BE2C (cell line): Measurements from ENCODE around the gene CNTROB.

Experiments used
- DNase-seq: peaks from one replicate; pipeline ENCODE4 v3.0.0-alpha.2; 2020
- H3K27me3 ChIP-seq: fragments of 250-450 bp; sonication (Bioruptor Pico); 2 replicates; pipeline ENCODE4 v1.5.1; 2020; ENCODE audit warnings: mild to moderate bottlenecking
- H3K36me3 ChIP-seq: fragments of 250-450 bp; sonication (Bioruptor Pico); 2 replicates; pipeline ENCODE4 v1.5.1; 2020; ENCODE audit warnings: mild to moderate bottlenecking
- H3K4me1 ChIP-seq: fragments of 250-450 bp; sonication (Bioruptor Pico); 2 replicates; pipeline ENCODE4 v1.5.1; 2020
- H3K4me3 ChIP-seq: 2 replicates; pipeline ENCODE4 v1.5.1; 2011; ENCODE audit warnings: low read depth, low read length
- H3K9me3 ChIP-seq: fragments of 250-450 bp; sonication (Bioruptor Pico); 2 replicates; pipeline ENCODE4 v1.5.1; 2020
- TF ChIP-seq, protein P1 (sequence below): IDR thresholded peaks from 2 replicates; pipeline ENCODE4 v1.5.1; 2012; ENCODE audit warnings: mild to moderate bottlenecking, low read depth, low read length

The CNTROB gene

DNA sequence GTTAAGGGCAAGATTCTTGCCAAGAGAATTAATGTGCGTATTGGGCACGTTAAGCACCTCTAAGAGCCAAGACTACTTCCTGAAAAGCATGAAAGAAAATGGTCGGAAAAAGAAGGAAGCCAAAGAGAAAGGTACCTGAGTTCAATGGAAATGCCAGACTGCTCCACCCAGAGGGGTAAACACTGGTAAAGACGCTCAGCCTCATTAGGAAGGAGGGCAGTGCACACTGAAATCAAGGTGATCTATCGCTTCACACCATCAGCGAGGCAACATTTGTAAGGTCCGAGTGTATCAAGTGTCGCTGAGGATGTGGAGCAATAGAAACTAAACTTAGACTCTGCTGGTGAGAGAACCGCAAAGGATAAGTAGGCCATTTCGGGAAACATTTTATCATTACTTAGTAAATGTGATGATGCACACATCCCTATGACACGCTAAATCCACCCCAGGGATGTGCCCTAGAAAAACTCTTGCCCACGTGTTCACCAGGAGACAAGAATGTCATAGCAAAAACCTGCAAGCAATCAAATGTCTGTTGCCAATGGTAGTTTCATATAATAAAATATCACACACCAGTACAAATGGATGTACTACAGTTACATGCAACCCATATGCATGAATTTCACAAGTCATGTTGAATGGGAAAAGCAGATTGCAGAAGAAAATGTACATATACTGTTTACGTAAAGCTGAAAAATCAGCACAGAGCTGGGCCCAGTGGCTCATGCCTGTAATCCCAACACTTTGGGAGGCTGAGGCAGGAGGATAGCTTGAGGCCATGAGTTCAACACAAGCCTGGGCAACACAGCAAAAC is 23.6 kb downstream of the CNTROB start:
- no peaks in the 10 kb centered on the region for H3K4me1 ChIP-seq
- TF ChIP-seq, protein P1, sequence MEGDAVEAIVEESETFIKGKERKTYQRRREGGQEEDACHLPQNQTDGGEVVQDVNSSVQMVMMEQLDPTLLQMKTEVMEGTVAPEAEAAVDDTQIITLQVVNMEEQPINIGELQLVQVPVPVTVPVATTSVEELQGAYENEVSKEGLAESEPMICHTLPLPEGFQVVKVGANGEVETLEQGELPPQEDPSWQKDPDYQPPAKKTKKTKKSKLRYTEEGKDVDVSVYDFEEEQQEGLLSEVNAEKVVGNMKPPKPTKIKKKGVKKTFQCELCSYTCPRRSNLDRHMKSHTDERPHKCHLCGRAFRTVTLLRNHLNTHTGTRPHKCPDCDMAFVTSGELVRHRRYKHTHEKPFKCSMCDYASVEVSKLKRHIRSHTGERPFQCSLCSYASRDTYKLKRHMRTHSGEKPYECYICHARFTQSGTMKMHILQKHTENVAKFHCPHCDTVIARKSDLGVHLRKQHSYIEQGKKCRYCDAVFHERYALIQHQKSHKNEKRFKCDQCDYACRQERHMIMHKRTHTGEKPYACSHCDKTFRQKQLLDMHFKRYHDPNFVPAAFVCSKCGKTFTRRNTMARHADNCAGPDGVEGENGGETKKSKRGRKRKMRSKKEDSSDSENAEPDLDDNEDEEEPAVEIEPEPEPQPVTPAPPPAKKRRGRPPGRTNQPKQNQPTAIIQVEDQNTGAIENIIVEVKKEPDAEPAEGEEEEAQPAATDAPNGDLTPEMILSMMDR, result no peak
- DNase-seq, result no peak
- no peaks in the 10 kb centered on the region for H3K27me3 ChIP-seq
- no peaks in the 10 kb centered on the region for H3K36me3 ChIP-seq
- H3K4me3 ChIP-seq, result no peak overlapping the region
- H3K9me3 ChIP-seq, result no peaks in the 10 kb centered on the region

DNA sequence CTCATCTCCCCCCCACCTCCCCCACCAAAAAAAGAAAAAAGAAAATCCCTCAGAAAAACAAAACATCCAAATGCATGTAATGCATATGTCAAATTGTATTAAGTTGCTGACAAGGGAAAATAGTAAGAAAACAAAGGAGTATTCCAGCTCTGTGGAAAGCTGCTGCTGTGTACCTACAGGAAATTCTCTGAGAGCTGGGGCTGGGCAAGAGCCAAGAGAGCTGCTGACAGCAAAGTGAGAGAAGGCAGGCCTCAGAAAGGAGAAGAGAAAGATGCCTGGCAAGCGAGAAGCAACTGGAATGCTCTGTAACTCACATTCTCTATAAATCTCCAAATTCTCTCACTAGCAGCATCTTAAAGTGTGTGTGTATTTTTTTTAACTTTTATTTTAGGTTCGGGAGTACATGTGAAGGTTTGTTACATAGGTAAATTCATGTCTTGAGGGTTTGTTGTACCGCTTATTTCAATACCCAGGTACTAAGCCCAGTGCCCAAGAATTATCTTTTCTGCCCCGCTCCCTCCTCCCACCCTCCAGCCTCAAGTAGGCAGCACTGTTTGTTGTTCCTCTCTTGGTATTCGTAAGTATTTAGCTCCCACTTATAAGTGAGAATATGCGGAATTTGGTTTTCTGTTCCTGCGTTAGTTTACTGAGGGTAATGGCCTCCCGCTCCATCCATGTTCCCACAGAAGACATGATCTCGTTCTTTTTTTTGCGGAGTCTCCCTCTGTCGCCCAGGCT is 24.4 kb downstream of the CNTROB start:
- no peak overlapping the region for H3K4me3 ChIP-seq
- TF ChIP-seq, protein P1, result no peak
- DNase-seq, result peak; percentile 7
- no peaks in the 10 kb centered on the region for H3K36me3 ChIP-seq
- no peaks in the 10 kb centered on the region for H3K9me3 ChIP-seq
- no peaks in the 10 kb centered on the region for H3K27me3 ChIP-seq
- no peaks in the 10 kb centered on the region for H3K4me1 ChIP-seq

DNA sequence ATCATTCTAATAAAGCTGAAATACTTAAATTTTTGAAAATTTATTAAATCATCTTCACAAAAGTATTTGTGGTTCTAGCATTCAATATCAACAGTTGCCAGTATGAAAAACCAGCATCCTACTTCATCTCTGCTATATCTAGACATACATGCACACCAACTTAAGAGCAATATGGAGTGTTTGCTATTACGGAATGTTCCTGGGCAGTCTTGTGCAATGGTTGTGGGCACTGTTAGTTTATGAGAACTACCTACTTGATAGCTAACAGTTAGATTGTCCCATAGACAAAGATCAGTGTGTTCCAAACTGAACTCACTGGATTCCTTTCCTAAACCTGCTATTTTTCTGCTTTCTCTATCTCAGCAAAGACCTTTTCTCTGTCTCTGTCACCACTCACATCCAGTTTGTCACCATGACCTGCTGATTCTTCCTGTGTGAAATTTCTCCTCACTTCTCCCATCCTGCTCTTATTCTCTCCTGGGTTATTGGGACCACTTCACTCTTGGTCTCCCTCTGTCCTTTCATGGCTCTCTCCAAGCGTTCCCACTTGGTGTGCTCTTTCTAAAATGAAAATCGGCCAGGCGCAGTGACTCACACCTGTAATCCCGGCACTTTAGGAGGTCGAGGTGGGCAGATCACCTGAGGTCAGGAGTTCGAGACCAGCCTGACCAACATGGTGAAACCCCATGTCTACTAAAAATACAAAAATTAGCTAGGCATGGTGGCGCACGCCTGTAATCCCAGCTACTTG is 27.7 kb downstream of the CNTROB start:
- TF ChIP-seq, protein P1, result no peak
- Histone ChIP-seq H3K36me3 (no peaks in the 10 kb centered on the region), H3K4me1 (no peaks in the 10 kb centered on the region), H3K9me3 (no peaks in the 10 kb centered on the region), H3K27me3 (no peaks in the 10 kb centered on the region), H3K4me3 (no peak overlapping the region)
- DNase-seq, result no peak

DNA sequence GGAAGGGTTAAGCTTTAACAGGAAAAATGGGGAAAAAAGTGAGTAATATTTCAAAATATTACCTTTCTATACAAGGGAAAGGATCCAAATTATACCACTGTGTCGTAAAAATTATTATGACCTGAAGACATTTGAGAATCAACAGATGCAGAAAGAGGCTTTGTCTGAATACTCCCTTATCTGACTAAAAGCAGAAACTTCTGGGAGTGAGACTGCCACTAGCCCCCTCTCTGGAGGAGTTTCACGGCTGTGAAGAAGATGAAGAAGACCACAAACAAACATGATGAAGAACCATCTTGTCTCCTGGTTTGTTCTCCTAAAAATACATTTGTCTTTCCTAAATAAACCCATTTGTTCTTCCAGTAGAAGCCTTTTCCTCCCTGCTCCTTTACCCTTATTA is 29.4 kb downstream of the CNTROB start:
- Histone ChIP-seq H3K4me1 (no peaks in the 10 kb centered on the region), H3K4me3 (no peak overlapping the region), H3K36me3 (no peaks in the 10 kb centered on the region), H3K27me3 (no peaks in the 10 kb centered on the region), H3K9me3 (no peaks in the 10 kb centered on the region)
- DNase-seq, result no peak
- TF ChIP-seq, protein P1, result no peak

DNA sequence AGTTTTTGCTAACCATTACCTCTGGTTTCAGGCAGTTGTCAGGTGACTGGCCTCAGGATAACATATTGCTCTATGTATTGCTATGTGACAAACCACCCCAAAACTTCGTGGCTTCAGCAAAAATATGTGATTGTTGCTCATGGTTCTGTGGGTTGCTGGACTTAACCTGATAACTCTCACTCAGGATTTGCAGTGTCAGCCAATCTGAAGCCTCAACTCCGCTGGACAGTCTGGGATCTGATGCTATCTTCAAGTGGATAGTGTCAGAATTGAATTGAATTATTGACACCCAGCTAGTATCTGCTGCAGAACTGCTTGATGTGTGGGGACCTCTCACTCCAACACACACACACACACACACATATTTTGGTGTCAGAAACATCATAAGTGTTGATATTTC is 35.7 kb downstream of the CNTROB start:
- H3K9me3 ChIP-seq, result no peaks in the 10 kb centered on the region
- no peak for DNase-seq
- no peak overlapping the region for H3K4me3 ChIP-seq
- TF ChIP-seq, protein P1, result no peak
- no peaks in the 10 kb centered on the region for H3K36me3 ChIP-seq
- H3K27me3 ChIP-seq, result no peaks in the 10 kb centered on the region
- H3K4me1 ChIP-seq, result no peaks in the 10 kb centered on the region
